NCI-H1105 (cell line): ENCODE results near the gene BBC3.
"Not testable (repeated sequence)": the region's sequence is repeated elsewhere in the genome, so short reads cannot be mapped to it uniquely, and the experiment has no call there.

ENCODE experiments used
- DNase-seq: peaks from one replicate; lab custom pipeline; 2025; lab: John Stamatoyannopoulos, UW

The BBC3 gene

DNA sequence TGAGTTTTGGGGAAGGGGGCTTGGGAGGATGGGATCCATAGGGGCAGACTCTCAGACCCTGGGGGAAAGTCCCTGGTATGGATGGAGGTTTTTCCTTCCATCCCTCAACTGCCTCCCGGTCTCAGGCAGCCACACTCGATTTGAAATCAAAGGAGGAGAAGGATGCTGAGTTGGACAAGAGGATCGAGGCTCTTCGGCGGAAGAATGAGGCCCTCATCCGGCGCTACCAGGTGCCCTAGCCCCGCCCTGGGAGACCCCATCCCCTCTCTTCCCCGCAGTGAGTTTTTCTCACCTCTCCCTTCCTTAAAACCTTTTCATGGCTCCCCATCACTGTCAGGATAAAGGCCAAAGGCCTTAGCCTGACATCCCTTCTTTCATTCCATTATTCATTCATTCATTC, 27.4 kb upstream of the BBC3 start:
- DNase-seq: no peak

DNA sequence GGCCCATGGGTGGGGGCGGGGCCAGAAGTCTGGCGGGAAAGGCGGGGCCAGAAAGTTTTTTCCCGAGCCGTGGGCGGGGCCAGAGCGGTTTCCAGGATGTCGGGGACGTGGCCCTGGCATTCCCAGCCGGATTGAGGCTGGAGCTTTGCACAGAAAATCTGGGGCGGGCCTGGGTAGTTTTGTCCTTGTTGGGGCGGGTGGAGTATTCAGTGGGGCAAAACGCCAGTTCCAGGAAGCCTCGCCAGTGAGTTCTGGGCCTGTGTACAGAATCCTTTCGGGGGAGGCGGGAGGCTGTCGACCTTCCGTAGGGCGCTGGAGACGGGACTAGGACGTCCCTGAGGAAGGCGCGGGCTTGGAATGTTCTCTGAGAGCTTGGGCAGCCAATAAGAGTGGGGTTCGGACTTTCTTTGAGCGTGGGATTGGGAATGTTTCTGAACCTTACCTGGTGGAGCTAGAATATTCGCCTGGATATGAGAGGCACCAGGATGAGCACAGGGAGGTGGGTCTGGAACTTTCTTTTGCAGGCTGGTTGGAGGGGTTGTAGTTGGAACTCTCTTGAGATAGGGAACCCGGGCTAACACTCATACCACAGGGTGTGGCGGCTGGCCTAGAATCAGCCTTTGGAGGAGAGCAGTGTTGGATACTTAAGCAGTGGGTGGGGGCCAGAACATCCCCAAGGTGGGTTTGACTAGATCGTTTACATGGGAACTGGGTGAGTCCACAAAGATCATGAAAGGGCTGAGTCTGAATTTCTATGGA, 26.6 kb upstream of the BBC3 start:
- peak; percentile 52 for DNase-seq

GRCh38 chr19:47256693-47257410, 25.9 kb upstream of the BBC3 start:
- DNase-seq: peak; percentile 100

- peak; percentile 100 for DNase-seq
Measured at GRCh38 chr19:47255879-47256692, 25.1 kb upstream of the BBC3 start, which contains the start of gene CCDC9. TSS of gene CCDC9 (plus strand) at chr19:47256525. CDS start at chr19:47258401, 1,876 bp downstream.

- DNase-seq: no peak
Measured at GRCh38 chr19:47253970-47254369, 23.0 kb upstream of the BBC3 start.

- DNase-seq: no peak
Measured at GRCh38 chr19:47253467-47253881, 22.5 kb upstream of the BBC3 start.

GRCh38 chr19:47253016-47253415, 22.0 kb upstream of the BBC3 start:
- not testable (repeated sequence) for DNase-seq

- DNase-seq: peak; percentile 27
Measured at GRCh38 chr19:47247308-47247990, 16.4 kb upstream of the BBC3 start.

DNA sequence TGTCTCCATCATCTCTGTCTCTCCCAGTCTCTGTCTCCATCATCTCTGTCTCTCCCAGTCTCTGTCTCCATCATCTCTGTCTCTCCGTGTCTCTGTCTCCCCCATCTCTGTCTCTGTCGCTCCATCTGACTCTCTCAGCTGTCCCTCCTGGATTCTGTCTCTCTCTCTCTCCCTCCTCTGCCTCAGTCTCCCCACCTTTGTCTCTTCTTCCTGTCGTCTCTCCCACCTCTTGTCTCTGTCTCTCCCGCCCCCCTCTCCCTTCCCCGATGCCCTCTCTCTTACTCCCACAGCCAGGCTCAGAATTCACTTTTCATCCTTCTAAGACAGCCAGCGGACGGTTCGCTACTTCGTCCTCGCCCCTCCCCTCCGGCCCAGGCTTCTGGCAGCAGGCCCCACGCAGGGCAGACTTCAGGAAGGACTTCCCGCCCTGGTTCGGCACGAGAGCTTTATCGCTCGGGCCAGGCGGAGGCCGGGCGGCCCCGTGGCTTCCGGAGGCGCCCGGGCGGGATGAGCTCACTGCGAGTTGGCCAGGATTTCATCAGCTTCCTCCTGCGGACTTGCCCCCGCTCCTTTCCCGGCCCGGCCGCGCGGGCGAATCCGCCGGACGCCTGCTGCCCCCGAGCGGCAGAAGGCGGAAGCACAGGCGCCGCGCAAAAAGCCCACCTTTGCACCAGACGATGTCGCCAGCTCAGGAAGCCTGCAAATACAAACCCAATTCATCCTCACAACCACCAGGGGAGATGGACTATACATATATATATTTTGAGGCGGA, 13.0 kb upstream of the BBC3 start:
- peak; percentile 77 for DNase-seq

GRCh38 chr19:47243364-47243775, 12.4 kb upstream of the BBC3 start:
- no peak for DNase-seq

DNA sequence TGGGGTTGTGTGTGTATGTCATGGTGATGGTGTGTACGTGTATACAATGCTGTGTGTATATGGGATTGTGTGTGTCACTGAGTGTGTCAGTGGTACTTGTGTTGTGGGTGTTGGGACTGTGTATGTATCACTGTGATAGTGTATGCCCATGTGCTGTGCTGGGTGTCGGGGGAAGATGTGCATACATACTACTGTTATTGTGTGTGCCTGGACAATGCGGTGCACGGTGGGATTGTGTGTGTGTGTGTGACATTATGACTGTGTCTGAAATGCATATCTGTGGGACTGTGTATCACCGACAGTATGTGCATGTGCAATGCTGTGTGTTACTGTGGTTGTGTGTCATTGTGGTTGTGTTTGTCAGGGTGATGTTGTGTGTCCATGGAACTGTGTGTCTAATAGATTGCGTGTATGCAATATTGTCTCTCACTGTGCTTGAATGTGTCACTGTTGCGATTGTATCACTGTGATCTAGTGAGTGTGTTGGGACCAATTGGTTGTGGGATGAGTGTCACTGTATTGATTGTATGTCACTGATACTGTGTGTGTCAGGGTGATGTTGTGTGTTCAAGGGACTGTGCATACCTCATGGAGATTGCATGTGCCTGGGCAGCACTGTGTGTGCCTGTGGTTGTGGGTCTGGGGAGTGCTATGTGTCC, 11.0 kb upstream of the BBC3 start:
- no peak for DNase-seq

- peak; percentile 91 for DNase-seq
Measured at GRCh38 chr19:47240996-47241918, 10.3 kb upstream of the BBC3 start.

- DNase-seq: no peak
Measured at GRCh38 chr19:47240556-47240955, 9.6 kb upstream of the BBC3 start.

GRCh38 chr19:47239610-47240296, 8.8 kb upstream of the BBC3 start:
- peak; percentile 89 for DNase-seq

DNA sequence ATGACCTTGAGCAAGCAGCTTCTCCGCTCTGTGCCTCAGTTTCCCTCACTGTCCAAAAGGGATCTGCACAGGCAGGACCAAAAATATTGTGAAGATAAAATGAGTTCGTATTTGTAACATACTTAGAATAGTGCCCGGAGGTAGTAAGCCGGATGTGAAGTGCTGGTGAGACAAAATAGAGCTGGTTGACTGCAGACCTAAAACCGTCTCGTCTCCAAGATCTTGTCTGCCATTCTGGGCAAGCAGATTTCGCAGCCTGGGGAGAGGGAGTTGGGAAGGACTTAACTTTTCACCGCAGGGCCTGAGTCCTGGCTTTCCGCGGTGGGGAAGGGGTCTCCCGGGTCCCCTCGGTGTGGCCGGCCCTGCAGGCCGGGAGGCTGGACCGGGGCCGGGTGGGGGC, 8.2 kb upstream of the BBC3 start:
- no peak for DNase-seq

DNA sequence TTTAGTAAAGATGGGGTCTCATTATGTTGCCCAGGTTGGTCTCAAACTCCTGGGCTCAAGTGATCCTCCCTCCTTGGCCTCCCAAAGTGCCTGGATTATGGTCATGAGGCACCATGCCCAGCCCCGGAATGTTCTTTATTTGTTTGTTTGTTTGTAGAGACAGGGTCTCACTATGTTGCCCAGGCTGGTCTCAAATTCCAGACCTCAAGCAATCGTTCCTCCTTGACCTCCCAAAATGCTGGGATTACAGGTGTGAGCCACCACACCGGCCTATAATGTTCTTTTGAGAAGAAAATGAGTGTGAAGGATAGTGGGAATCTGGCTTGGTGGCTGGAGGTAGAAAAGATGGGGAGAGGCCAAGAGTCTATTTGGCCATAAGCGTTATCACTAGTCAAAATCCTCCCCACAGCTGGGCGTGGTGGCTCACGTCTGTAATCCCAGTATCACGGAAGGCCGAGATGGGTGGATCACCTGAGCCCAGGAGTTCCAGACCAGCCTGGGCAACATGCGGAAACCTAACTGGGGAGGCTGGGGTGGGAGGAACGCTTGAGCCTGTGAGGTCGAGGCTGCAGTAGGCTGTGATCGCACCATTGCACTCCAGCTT, 5.2 kb upstream of the BBC3 start:
- DNase-seq: no peak

- peak; percentile 27 for DNase-seq
Measured at GRCh38 chr19:47232422-47233211, 1.6 kb upstream of the BBC3 start.
